WTC11 (cell line): Measurements from ENCODE around the gene WNT6. TPM values are rescaled to one million over a fixed set of nuclear protein-coding genes. Genes with fewer than 3 reads are reported as not detected.

Experiments used
- ATAC-seq: fragments of 200-7000 bp; cut with Tn5 transposase; 2 replicates; pipeline ENCODE4 v1.10.0; 2021; ENCODE audit warnings: mild to moderate bottlenecking, moderate library complexity
- CTCF ChIA-PET: fragments of 300-600 bp; sonication (Branson Sonifier 250); formaldehyde crosslinking; loops from one replicate; lab custom pipeline; 2021; ENCODE audit warnings: antibody characterized with exemption; lab: Charles Lee
- POLR2A ChIA-PET: fragments of 350-600 bp; sonication (Branson Sonifier 250); formaldehyde crosslinking; loops from one replicate; lab custom pipeline; 2021; ENCODE audit warnings: antibody characterized with exemption; lab: Charles Lee
- DNase-seq: peaks from one replicate; pipeline ENCODE4 v3.0.0; 2021; ENCODE audit warnings: low spot score
- H3K27ac Mint-ChIP-seq: 2 replicates; pipeline ENCODE4 v1.8.0; 2021; ENCODE audit warnings: mixed read lengths
- H3K27me3 Mint-ChIP-seq: 2 replicates; pipeline ENCODE4 v1.8.0; 2021; ENCODE audit warnings: low read depth, mild to moderate bottlenecking, moderate library complexity, mixed read lengths
- H3K36me3 Mint-ChIP-seq: 2 replicates; pipeline ENCODE4 v1.8.0; 2021; ENCODE audit warnings: mixed read lengths
- H3K4me1 Mint-ChIP-seq: 2 replicates; pipeline ENCODE4 v1.8.0; 2022; ENCODE audit warnings: mixed read lengths
- H3K4me3 Mint-ChIP-seq: 2 replicates; pipeline ENCODE4 v1.8.0; 2021; ENCODE audit warnings: mild to moderate bottlenecking, moderate library complexity, mixed read lengths
- H3K9me3 Mint-ChIP-seq: 2 replicates; pipeline ENCODE4 v1.8.0; 2021; ENCODE audit warnings: mixed read lengths
- ARID4B ChIP-seq: sonication (generic); formaldehyde crosslinking; IDR thresholded peaks from 2 replicates; pipeline ENCODE4 v1.8.0; 2023; ENCODE audit warnings: missing genetic modification reagents, mild to moderate bottlenecking, borderline replicate concordance
- ATF2 ChIP-seq: sonication (generic); formaldehyde crosslinking; IDR thresholded peaks from 2 replicates; pipeline ENCODE4 v1.8.1; 2022; ENCODE audit warnings: low read depth, missing genetic modification reagents, borderline replicate concordance
- ATF6 ChIP-seq: sonication (generic); formaldehyde crosslinking; IDR thresholded peaks from 2 replicates; pipeline ENCODE4 v1.8.1; 2023; ENCODE audit warnings: mild to moderate bottlenecking, missing genetic modification reagents
- CDX4 ChIP-seq: fragments of 250-450 bp; sonication (Bioruptor Pico); IDR thresholded peaks from 2 replicates; pipeline ENCODE4 v1.9.0; 2021; ENCODE audit warnings: moderate library complexity, mild to moderate bottlenecking, inconsistent platforms, borderline replicate concordance
- CREM ChIP-seq: sonication (generic); formaldehyde crosslinking; IDR thresholded peaks from 2 replicates; pipeline ENCODE4 v1.8.1; 2022; ENCODE audit warnings: mild to moderate bottlenecking, missing genetic modification reagents, moderate library complexity
- E2F4 ChIP-seq: sonication (generic); formaldehyde crosslinking; IDR thresholded peaks from 2 replicates; pipeline ENCODE4 v1.8.1; 2022; ENCODE audit warnings: low read depth, mild to moderate bottlenecking, moderate library complexity, missing genetic modification reagents, borderline replicate concordance
- E2F5 ChIP-seq: sonication (generic); formaldehyde crosslinking; IDR thresholded peaks from 2 replicates; pipeline ENCODE4 v1.8.1; 2022; ENCODE audit warnings: mild to moderate bottlenecking, moderate library complexity, missing genetic modification reagents
- ESRRA ChIP-seq: sonication (generic); formaldehyde crosslinking; IDR thresholded peaks from 2 replicates; pipeline ENCODE4 v1.8.1; 2022; ENCODE audit warnings: mild to moderate bottlenecking, missing genetic modification reagents, borderline replicate concordance
- FOXP4 ChIP-seq: sonication (generic); formaldehyde crosslinking; IDR thresholded peaks from 2 replicates; pipeline ENCODE4 v1.8.0; 2022; ENCODE audit warnings: mild to moderate bottlenecking, missing genetic modification reagents
- GABPB1 ChIP-seq: sonication (generic); formaldehyde crosslinking; IDR thresholded peaks from 2 replicates; pipeline ENCODE4 v1.8.1; 2023; ENCODE audit warnings: mild to moderate bottlenecking, missing genetic modification reagents
- NR1H2 ChIP-seq: sonication (generic); formaldehyde crosslinking; IDR thresholded peaks from 2 replicates; pipeline ENCODE4 v1.9.0; 2021; ENCODE audit warnings: mild to moderate bottlenecking, moderate library complexity, missing genetic modification reagents
- NR2C2 ChIP-seq: sonication (generic); formaldehyde crosslinking; IDR thresholded peaks from 2 replicates; pipeline ENCODE4 v1.8.0; 2022; ENCODE audit warnings: mild to moderate bottlenecking, missing genetic modification reagents
- STAT6 ChIP-seq: sonication (generic); formaldehyde crosslinking; conservative IDR thresholded peaks from 2 replicates; pipeline ENCODE4 v1.8.1; 2023; ENCODE audit warnings: mild to moderate bottlenecking, low read depth, missing genetic modification reagents, moderate library complexity
- ZNF512 ChIP-seq: sonication (generic); formaldehyde crosslinking; IDR thresholded peaks from 2 replicates; pipeline ENCODE4 v1.8.1; 2022; ENCODE audit warnings: missing genetic modification reagents, borderline replicate concordance
- ZNF671 ChIP-seq: fragments of 250-450 bp; sonication (Bioruptor Pico); IDR thresholded peaks from 2 replicates; pipeline ENCODE4 v1.8.0; 2021; ENCODE audit warnings: mild to moderate bottlenecking
- total RNA-seq: library from RNA; stranded (reverse); gene quantifications from 3 replicates; pipeline ENCODE4 v1.2.3, GENCODE V29; 2021

WNT6 gene
- total RNA-seq, 1 experiment from 2014 or later: not detected

- Mint-ChIP-seq H3K9me3 (no peaks in the 10 kb centered on the region), H3K4me3 (no peak overlapping the region), H3K36me3 (no peaks in the 10 kb centered on the region), H3K27ac (no peak overlapping the region), H3K4me1 (peaks cover 3% of the 10 kb centered on the region; the same call in 1 of the 2 replicates), H3K27me3 (no peaks in the 10 kb centered on the region)
- ATAC-seq (no peak), DNase-seq (no peak)
- ChIA-PET CTCF (interaction anchor here (0.8 to 1.1 kb wide), 3 partner anchors 26 to 208 kb away, joined by 3 read pairs; no protein-coding TSS in a partner anchor), POLR2A (no interaction called here)
- no peak for TF ChIP-seq NR2C2 (CRISPR knock-in tag)
- no peak for TF ChIP-seq CREM (CRISPR knock-in tag)
- TF ChIP-seq E2F4 (CRISPR knock-in tag): no peak
- TF ChIP-seq STAT6 (CRISPR knock-in tag): no peak
- no peak for TF ChIP-seq ZNF512 (CRISPR knock-in tag)
- no peak for TF ChIP-seq ATF6 (CRISPR knock-in tag)
- TF ChIP-seq FOXP4 (CRISPR knock-in tag): no peak
- TF ChIP-seq CDX4 (CRISPR knock-in tag): no peak
- no peak for TF ChIP-seq ESRRA (CRISPR knock-in tag)
- no peak for TF ChIP-seq ATF2
- no peak for TF ChIP-seq NR1H2
- TF ChIP-seq E2F5 (CRISPR knock-in tag): no peak
- TF ChIP-seq ZNF671 (CRISPR knock-in tag): no peak
- no peak for TF ChIP-seq GABPB1 (CRISPR knock-in tag)
- TF ChIP-seq ARID4B: no peak
These were observed 37.9 kb upstream of the WNT6 start for GRCh38 chr2:218821605-218822211.
